GM23248 (cell line): ENCODE data around the gene ZNF407. TPM values are rescaled to one million over a fixed set of nuclear protein-coding genes. Genes with fewer than 3 reads are reported as not detected.

ENCODE experiments used
- DNase-seq: peaks from one replicate; pipeline ENCODE4 v3.0.0-alpha.2; 2015
- H2AFZ ChIP-seq: fragments of 200-600 bp; sonication (generic); 2 replicates; pipeline ENCODE4 v1.6.1; 2016; ENCODE audit warnings: antibody characterized with exemption
- H3F3A ChIP-seq: fragments of 200-600 bp; sonication (generic); 2 replicates; pipeline ENCODE4 v1.6.1; 2016; ENCODE audit warnings: mild to moderate bottlenecking, antibody characterized with exemption, mixed run types; ENCODE audit not compliant: insufficient read depth
- H3K27ac ChIP-seq: fragments of 200-600 bp; sonication (generic); 2 replicates; pipeline ENCODE4 v1.5.1; 2016; ENCODE audit warnings: mild to moderate bottlenecking
- H3K27me3 ChIP-seq: fragments of 200-600 bp; sonication (generic); replicated peaks from 2 replicates; pipeline ENCODE4 v1.6.1; 2016; ENCODE audit warnings: mild to moderate bottlenecking; ENCODE audit not compliant: insufficient read depth
- H3K36me3 ChIP-seq: fragments of 200-600 bp; sonication (generic); 2 replicates; pipeline ENCODE4 v1.6.1; 2016; ENCODE audit warnings: low read depth, mild to moderate bottlenecking
- H3K4me1 ChIP-seq: fragments of 200-600 bp; sonication (generic); 2 replicates; pipeline ENCODE4 v1.6.1; 2016; ENCODE audit warnings: mild to moderate bottlenecking; ENCODE audit not compliant: insufficient read depth
- H3K4me2 ChIP-seq: fragments of 200-600 bp; sonication (generic); one replicate; pipeline ENCODE4 v1.6.1; 2016; ENCODE audit warnings: mild to moderate bottlenecking; ENCODE audit not compliant: unreplicated experiment
- H3K4me3 ChIP-seq: fragments of 200-600 bp; sonication (generic); 2 replicates; pipeline ENCODE4 v1.5.1; 2016; ENCODE audit warnings: mild to moderate bottlenecking
- H3K79me2 ChIP-seq: fragments of 200-600 bp; sonication (generic); 2 replicates; pipeline ENCODE4 v1.6.1; 2016; ENCODE audit warnings: mild to moderate bottlenecking; ENCODE audit not compliant: insufficient read depth
- H3K9ac ChIP-seq: fragments of 200-600 bp; sonication (generic); 2 replicates; pipeline ENCODE4 v1.6.1; 2016; ENCODE audit warnings: mild to moderate bottlenecking
- H3K9me2 ChIP-seq: fragments of 200-600 bp; sonication (generic); 2 replicates; pipeline ENCODE4 v1.6.1; 2016; ENCODE audit warnings: mixed run types, mild to moderate bottlenecking, moderate library complexity; ENCODE audit not compliant: insufficient read depth
- H3K9me3 ChIP-seq: fragments of 200-600 bp; sonication (generic); one replicate; pipeline ENCODE4 v1.6.1; 2017; ENCODE audit warnings: low read depth
- H4K20me1 ChIP-seq: fragments of 200-600 bp; sonication (generic); 2 replicates; pipeline ENCODE4 v1.6.0; 2016; ENCODE audit not compliant: insufficient read depth
- EZH2 ChIP-seq: fragments of 200-600 bp; sonication (generic); IDR thresholded peaks from 2 replicates; pipeline ENCODE4 v1.6.1; 2018; ENCODE audit warnings: antibody characterized with exemption, mild to moderate bottlenecking; ENCODE audit not compliant: insufficient read depth, poor library complexity, severe bottlenecking
- EZH2phosphoT487 ChIP-seq: fragments of 200-600 bp; sonication (generic); IDR thresholded peaks from 2 replicates; pipeline ENCODE4 v1.6.1; 2018; ENCODE audit warnings: antibody characterized with exemption, moderate library complexity, mild to moderate bottlenecking, low read depth; ENCODE audit not compliant: insufficient read depth
- WGBS, 2 experiments: methylation state at CpG; one replicate each; pipeline ENCODE4 v1.1.6; 2015 to 2017; ENCODE audit warnings: low lambda C conversion rate in 2 of 2, low coverage in 1 of 2; ENCODE audit errors: missing lambda C conversion rate in 2 of 2; 5-methylcytosine and 5-hydroxymethylcytosine counted together
- in situ Hi-C: fragments of 300-500 bp; cut with MboI; formaldehyde crosslinking; loops from 2 replicates; pipeline ENCODE4 v1.15.0; 2020
- polyA plus RNA-seq: library from polyadenylated mRNA; unstranded; fragments of >200 nt; fragmentation: Nextera tagmentation; extraction: Ambion mirVana; gene quantifications from 2 replicates; pipeline ENCODE4 v1.2.1, GENCODE V29; 2016
- total RNA-seq: library from RNA; depleted of rRNA; stranded (reverse); fragments of >200 nt; shearing (Covaris generic); gene quantifications from 2 replicates; pipeline ENCODE4 v1.2.3, GENCODE V29; 2014

Gene ZNF407
- total and polyA plus RNA-seq, 2 experiments from 2014 or later = 2.6 to 6.3 TPM

GRCh38 chr18:74832999-74833398 lies 235.3 kb downstream of the ZNF407 start:
- Histone ChIP-seq H3K36me3 (no peaks in the 10 kb centered on the region), H3K4me2 (no peak overlapping the region), H3F3A (peaks cover 15% of the 10 kb centered on the region; the same call in 1 of the 2 replicates), H3K27me3 (no peaks in the 10 kb centered on the region), H3K4me1 (peaks cover 10% of the 10 kb centered on the region), H3K27ac (no peak overlapping the region), H2AFZ (no peak overlapping the region), H3K4me3 (no peak overlapping the region), H3K9ac (no peak overlapping the region), H3K9me3 (no peaks in the 10 kb centered on the region), H3K79me2 (no peaks in the 10 kb centered on the region), H4K20me1 (no peaks in the 10 kb centered on the region), H3K9me2 (no peaks in the 10 kb centered on the region)
- in situ Hi-C loops = no loop called here
- TF ChIP-seq EZH2phosphoT487 = no peak
- TF ChIP-seq EZH2 = no peak
- 98 to 100% methylated on average over 1 of the region's 1 CpG for WGBS, 2 experiments
- no peak for DNase-seq

GRCh38 chr18:74834424-74835309 lies 237.0 kb downstream of the ZNF407 start:
- in situ Hi-C loops = no loop called here
- no peak overlapping the region for H3K27ac ChIP-seq
- peaks cover 15% of the 10 kb centered on the region; the same call in 1 of the 2 replicates for H3F3A ChIP-seq

GRCh38 chr18:74836296-74837139 lies 238.8 kb downstream of the ZNF407 start:
- DNase-seq = peak; percentile 59
- H3K4me2 ChIP-seq = no peak overlapping the region
- no peak for TF ChIP-seq EZH2phosphoT487
- TF ChIP-seq EZH2 = no peak

More at GRCh38 chr18:74834424-74835309, 237.0 kb downstream of the ZNF407 start:
- Histone ChIP-seq H3K79me2 (no peaks in the 10 kb centered on the region), H3K36me3 (no peaks in the 10 kb centered on the region), H3K4me3 (no peak overlapping the region), H3K4me1 (peaks cover 10% of the 10 kb centered on the region), H3K27me3 (no peaks in the 10 kb centered on the region), H4K20me1 (no peaks in the 10 kb centered on the region), H3K4me2 (no peak overlapping the region), H3K9ac (no peak overlapping the region), H3K9me2 (no peaks in the 10 kb centered on the region), H3K9me3 (no peaks in the 10 kb centered on the region), H2AFZ (no peak overlapping the region)
- TF ChIP-seq EZH2 = no peak
- TF ChIP-seq EZH2phosphoT487 = no peak
- 93% methylated on average over 9 of the region's 9 CpGs for WGBS, 2 experiments
- DNase-seq = no peak

GRCh38 chr18:74840492-74841167 lies 243.0 kb downstream of the ZNF407 start:
- TF ChIP-seq EZH2phosphoT487 (no peak), EZH2 (no peak)
- 60 to 61% methylated on average over 7 of the region's 7 CpGs for whole genome bisulfite sequencing, 2 experiments
- Histone ChIP-seq H3K27me3 (no peaks in the 10 kb centered on the region), H3K4me2 (no peak overlapping the region), H3K4me1 (peaks cover 19% of the 10 kb centered on the region), H3K9ac (no peak overlapping the region), H2AFZ (0 out of 2 replicates have a peak overlapping the region, but pooled peaks have one; percentile 5), H3K79me2 (no peaks in the 10 kb centered on the region), H3K9me2 (no peaks in the 10 kb centered on the region), H3K36me3 (no peaks in the 10 kb centered on the region), H3F3A (peaks cover 15% of the 10 kb centered on the region; the same call in 1 of the 2 replicates), H3K27ac (no peak overlapping the region), H3K9me3 (no peaks in the 10 kb centered on the region), H3K4me3 (no peak overlapping the region), H4K20me1 (no peaks in the 10 kb centered on the region)
- in situ Hi-C loops = no loop called here
- DNase-seq = peak; percentile 68

More at GRCh38 chr18:74836296-74837139, 238.8 kb downstream of the ZNF407 start:
- Histone ChIP-seq H3K4me1 (peaks cover 19% of the 10 kb centered on the region), H3K79me2 (no peaks in the 10 kb centered on the region), H4K20me1 (no peaks in the 10 kb centered on the region), H2AFZ (no peak overlapping the region), H3K9me3 (no peaks in the 10 kb centered on the region), H3K27ac (peak overlapping the region; percentile 13; the same call in 1 of the 2 replicates), H3K27me3 (no peaks in the 10 kb centered on the region), H3K9ac (no peak overlapping the region), H3K4me3 (no peak overlapping the region), H3K9me2 (no peaks in the 10 kb centered on the region), H3F3A (peaks cover 15% of the 10 kb centered on the region; the same call in 1 of the 2 replicates), H3K36me3 (no peaks in the 10 kb centered on the region)
- WGBS, 2 experiments = 45 to 53% methylated on average over 8 of the region's 8 CpGs
- in situ Hi-C loops = no loop called here
